Upper lobe of left lung (tissue), 6 donors: ENCODE results near the gene CDC42. TPM values are rescaled to one million over a fixed set of nuclear protein-coding genes. Genes with fewer than 3 reads are reported as not detected.
A peak's percentile ranks its signal among the peaks of the same experiment; 100 is the strongest.
"Not testable (repeated sequence)": the region's sequence is repeated elsewhere in the genome, so short reads cannot be mapped to it uniquely, and the experiment has no call there.

ENCODE experiments used
- ATAC-seq, 2 donors: fragments of 200-7000 bp; cut with Tn5 transposase; one replicate each; pipeline ENCODE4 v1.9.1; 2022; ENCODE audit warnings: mild to moderate bottlenecking in 2 of 2, moderate library complexity in 2 of 2; ENCODE audit not compliant: low FRiP score in 2 of 2
- DNase-seq, 2 donors: peaks; one replicate each; pipeline ENCODE4 v3.0.0-alpha.2; 2019 to 2020
- H3K27ac ChIP-seq, 4 donors: fragments of 200-600 bp; sonication (generic); one replicate each; pipeline ENCODE4 v1.5.1; 2016 to 2019
- H3K27me3 ChIP-seq, 4 donors: fragments of 200-600 bp; sonication (generic); one replicate each; pipeline ENCODE4 v1.5.1; 2017 to 2019
- H3K36me3 ChIP-seq, 4 donors: fragments of 200-600 bp; sonication (generic); one replicate each; pipeline ENCODE4 v1.5.1; 2016 to 2019
- H3K4me1 ChIP-seq, 4 donors: fragments of 200-600 bp; sonication (generic); one replicate each; pipeline ENCODE4 v1.5.1; 2018 to 2019
- H3K4me3 ChIP-seq, 4 donors: fragments of 200-600 bp; sonication (generic); one replicate each; pipeline ENCODE4 v1.5.1; 2017 to 2019; ENCODE audit warnings: mild to moderate bottlenecking in 2 of 4, moderate library complexity in 1 of 4
- H3K9me3 ChIP-seq, 4 donors: fragments of 200-600 bp; sonication (generic); one replicate each; pipeline ENCODE4 v1.5.1; 2018 to 2019
- EP300 ChIP-seq, 4 donors: sonication (generic); formaldehyde crosslinking; IDR thresholded peaks; one replicate each; pipeline ENCODE4 v1.5.1; 2017; ENCODE audit warnings: antibody characterized with exemption in 4 of 4, control low read depth in 2 of 4
- POLR2A ChIP-seq, 4 donors: fragments of 450-650 bp; IDR thresholded peaks; one replicate each; pipeline ENCODE4 v1.5.1; 2016 to 2017; ENCODE audit warnings: antibody characterized with exemption in 4 of 4, mild to moderate bottlenecking in 2 of 4
- POLR2AphosphoS5 ChIP-seq, 2 donors: sonication (generic); formaldehyde crosslinking; IDR thresholded peaks; one replicate each; pipeline ENCODE4 v1.5.1; 2017; ENCODE audit warnings: antibody characterized with exemption in 2 of 2
- WGBS, 2 donors: methylation state at CpG; one replicate each; pipeline ENCODE4 v1.1.5; 2017 to 2018; 5-methylcytosine and 5-hydroxymethylcytosine counted together
- total RNA-seq, 6 donors: library from RNA; depleted of rRNA in 4 of 6; stranded (reverse); fragments of >200 nt in 4 of 6; gene quantifications; one replicate each; pipeline versions ENCODE4 v1.1.0 to v1.2.1, GENCODE V29; 2016 to 2021
- TF ChIP-seq, protein P1 (sequence below), 6 experiments: fragments of 450-650 bp in 4 of 6; fragments of 200-600 bp in 2 of 6; sonication (generic) in 2 of 6; IDR thresholded peaks; one replicate each; pipeline ENCODE4 v1.5.1; 2016 to 2019; ENCODE audit warnings: antibody characterized with exemption in 6 of 6
- donor health status: DM: no; HTN: no; CAD: no; lungs with moderate emphysema.
- donor health status: DM: no; HTN: yes; CAD: no; lungs with severe emphysema.

The CDC42 gene
- total RNA-seq, 6 donors from 2014 or later = 24.1 to 248 (median 213) TPM

GRCh38 chr1:22089787-22090186, 37.3 kb downstream of the CDC42 start:
- no peaks in the 10 kb centered on the region for H3K27me3 ChIP-seq
- peak in 1 of 2 donors; percentile 48 for ATAC-seq

DNA sequence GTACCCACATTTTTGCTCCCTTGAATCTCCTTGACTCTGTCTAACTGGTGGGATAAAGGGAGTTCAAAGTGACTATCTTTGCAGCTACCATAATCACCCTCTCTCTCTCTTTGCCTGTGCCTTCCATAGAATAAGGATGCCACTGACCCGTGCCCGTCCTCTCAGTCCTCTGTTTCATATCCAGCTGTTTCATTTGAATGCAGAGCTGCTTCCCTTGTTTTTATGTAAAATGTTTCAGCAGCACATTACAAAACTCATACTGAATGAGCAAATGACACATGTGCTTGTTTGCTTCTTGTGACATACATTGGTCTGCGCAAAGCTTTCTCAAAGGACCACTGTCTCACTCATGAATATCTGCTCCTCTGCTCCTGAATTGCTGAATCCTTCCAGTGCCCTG, 38.4 kb downstream of the CDC42 start:
- TF ChIP-seq EP300 (IDR thresholded peaks at IDR 0.05) = no peak
- no peak for TF ChIP-seq POLR2A (IDR thresholded peaks at IDR 0.05)
- TF ChIP-seq, protein P1, sequence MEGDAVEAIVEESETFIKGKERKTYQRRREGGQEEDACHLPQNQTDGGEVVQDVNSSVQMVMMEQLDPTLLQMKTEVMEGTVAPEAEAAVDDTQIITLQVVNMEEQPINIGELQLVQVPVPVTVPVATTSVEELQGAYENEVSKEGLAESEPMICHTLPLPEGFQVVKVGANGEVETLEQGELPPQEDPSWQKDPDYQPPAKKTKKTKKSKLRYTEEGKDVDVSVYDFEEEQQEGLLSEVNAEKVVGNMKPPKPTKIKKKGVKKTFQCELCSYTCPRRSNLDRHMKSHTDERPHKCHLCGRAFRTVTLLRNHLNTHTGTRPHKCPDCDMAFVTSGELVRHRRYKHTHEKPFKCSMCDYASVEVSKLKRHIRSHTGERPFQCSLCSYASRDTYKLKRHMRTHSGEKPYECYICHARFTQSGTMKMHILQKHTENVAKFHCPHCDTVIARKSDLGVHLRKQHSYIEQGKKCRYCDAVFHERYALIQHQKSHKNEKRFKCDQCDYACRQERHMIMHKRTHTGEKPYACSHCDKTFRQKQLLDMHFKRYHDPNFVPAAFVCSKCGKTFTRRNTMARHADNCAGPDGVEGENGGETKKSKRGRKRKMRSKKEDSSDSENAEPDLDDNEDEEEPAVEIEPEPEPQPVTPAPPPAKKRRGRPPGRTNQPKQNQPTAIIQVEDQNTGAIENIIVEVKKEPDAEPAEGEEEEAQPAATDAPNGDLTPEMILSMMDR (IDR thresholded peaks at IDR 0.05) = no peak
- TF ChIP-seq POLR2AphosphoS5 (IDR thresholded peaks at IDR 0.05) = no peak
- Histone ChIP-seq H3K4me3 (no peak overlapping the region), H3K27me3 (no peaks in the 10 kb centered on the region), H3K4me1 (peaks cover 45 to 50% (median 48%) of the 10 kb centered on the region in 4 donors), H3K9me3 (no peaks in the 10 kb centered on the region), H3K27ac (no peak overlapping the region), H3K36me3 (peaks cover 6 to 71% (median 34%) of the 10 kb centered on the region in 4 donors)
- DNase-seq (no peak), ATAC-seq (no peak)
- WGBS, 2 donors = 64 to 71% methylated on average over 3 of the region's 3 CpGs

More at GRCh38 chr1:22089787-22090186, 37.3 kb downstream of the CDC42 start:
- 4 to 9% methylated on average over 6 of the region's 6 CpGs for WGBS, 2 donors
- TF ChIP-seq POLR2A (IDR thresholded peaks at IDR 0.05) (no peak), EP300 (IDR thresholded peaks at IDR 0.05) (no peak)
- TF ChIP-seq, protein P1 (IDR thresholded peaks at IDR 0.05) = no peak
- no peak for DNase-seq
- H3K4me3 ChIP-seq = peak overlapping the region in 1 of 4 donors; percentile 10
- H3K9me3 ChIP-seq = no peaks in the 10 kb centered on the region
- H3K4me1 ChIP-seq = peaks cover 45 to 50% (median 48%) of the 10 kb centered on the region in 4 donors
- peaks cover 6 to 67% (median 32%) of the 10 kb centered on the region in 4 donors for H3K36me3 ChIP-seq
- H3K27ac ChIP-seq = peak overlapping the region; percentile 3 to 57 (median 32)

- Histone ChIP-seq H3K4me1 (peaks cover 44 to 50% (median 45%) of the 10 kb centered on the region in 4 donors), H3K36me3 (peaks cover 3 to 73% (median 34%) of the 10 kb centered on the region in 4 donors)
- WGBS, 2 donors = 58 to 60% methylated on average over 3 of the region's 3 CpGs
- H3K27ac ChIP-seq, H3K4me3 ChIP-seq, DNase-seq, ATAC-seq, H3K27me3 ChIP-seq, H3K9me3 ChIP-seq: not testable (repeated sequence)
Observed at GRCh38 chr1:22092026-22092768, 39.7 kb downstream of the CDC42 start.

DNA sequence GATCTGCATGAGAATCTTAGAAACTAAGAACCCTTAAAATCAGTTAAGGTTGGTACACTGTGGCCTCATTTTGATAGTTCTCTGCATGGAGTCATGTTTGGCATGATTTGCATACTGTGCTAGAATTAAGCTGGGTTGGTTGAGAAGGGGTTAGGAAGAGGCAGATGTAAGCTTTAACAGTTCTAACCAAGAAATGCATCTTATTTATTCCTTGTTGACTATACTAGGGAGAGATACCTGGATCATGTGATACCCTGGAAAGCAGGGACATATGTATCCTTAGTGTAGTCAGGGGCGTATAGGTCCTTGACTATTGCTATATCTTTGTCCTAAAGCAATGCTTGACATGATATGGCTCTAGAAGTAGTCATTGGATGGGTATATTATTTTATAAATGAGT, 41.0 kb downstream of the CDC42 start:
- H3K27me3 ChIP-seq = no peaks in the 10 kb centered on the region
- 88 to 94% methylated on average over 1 of the region's 1 CpG for WGBS, 2 donors
- H3K9me3 ChIP-seq = no peaks in the 10 kb centered on the region
- ATAC-seq (no peak), DNase-seq (no peak)
- no peak overlapping the region for H3K27ac ChIP-seq
- TF ChIP-seq, protein P1 (IDR thresholded peaks at IDR 0.05) = no peak
- no peak for TF ChIP-seq EP300 (IDR thresholded peaks at IDR 0.05)
- no peak for TF ChIP-seq POLR2AphosphoS5 (IDR thresholded peaks at IDR 0.05)
- no peak for TF ChIP-seq POLR2A (IDR thresholded peaks at IDR 0.05)
- peaks cover 3 to 73% (median 38%) of the 10 kb centered on the region in 4 donors for H3K36me3 ChIP-seq
- no peak overlapping the region for H3K4me3 ChIP-seq
- peaks cover 31 to 39% (median 33%) of the 10 kb centered on the region in 4 donors for H3K4me1 ChIP-seq

- H3K27ac ChIP-seq = no peak overlapping the region
- H3K9me3 ChIP-seq = no peaks in the 10 kb centered on the region
- H3K36me3 ChIP-seq = peaks cover 3 to 75% (median 43%) of the 10 kb centered on the region in 4 donors
- H3K4me3 ChIP-seq = no peak overlapping the region
- ATAC-seq (no peak), DNase-seq (no peak)
- TF ChIP-seq EP300 (IDR thresholded peaks at IDR 0.05) (no peak), POLR2A (IDR thresholded peaks at IDR 0.05) (no peak), POLR2AphosphoS5 (IDR thresholded peaks at IDR 0.05) (no peak)
- TF ChIP-seq, protein P1 (IDR thresholded peaks at IDR 0.05) = no peak
- H3K4me1 ChIP-seq = peaks cover 7 to 24% (median 13%) of the 10 kb centered on the region in 4 donors
- 96% methylated on average over 5 of the region's 5 CpGs for WGBS, 2 donors
- H3K27me3 ChIP-seq = no peaks in the 10 kb centered on the region
Observed at GRCh38 chr1:22096036-22096435, 43.5 kb downstream of the CDC42 start.
